GM10266 (cell line): ENCODE measurements around the gene SMARCC1.
"Not testable (repeated sequence)": the region's sequence is repeated elsewhere in the genome, so short reads cannot be mapped to it uniquely, and the experiment has no call there.

Source experiments
- DNase-seq: peaks from one replicate; pipeline ENCODE4 v3.0.0; 2012; ENCODE audit errors: extremely low spot score
- TF ChIP-seq, protein P1 (sequence below): IDR thresholded peaks from 2 replicates; pipeline ENCODE4 v1.5.1; 2012; ENCODE audit warnings: mild to moderate bottlenecking, low read depth; ENCODE audit not compliant: control insufficient read depth, insufficient read depth; ENCODE audit errors: missing control alignments

The SMARCC1 gene

DNA sequence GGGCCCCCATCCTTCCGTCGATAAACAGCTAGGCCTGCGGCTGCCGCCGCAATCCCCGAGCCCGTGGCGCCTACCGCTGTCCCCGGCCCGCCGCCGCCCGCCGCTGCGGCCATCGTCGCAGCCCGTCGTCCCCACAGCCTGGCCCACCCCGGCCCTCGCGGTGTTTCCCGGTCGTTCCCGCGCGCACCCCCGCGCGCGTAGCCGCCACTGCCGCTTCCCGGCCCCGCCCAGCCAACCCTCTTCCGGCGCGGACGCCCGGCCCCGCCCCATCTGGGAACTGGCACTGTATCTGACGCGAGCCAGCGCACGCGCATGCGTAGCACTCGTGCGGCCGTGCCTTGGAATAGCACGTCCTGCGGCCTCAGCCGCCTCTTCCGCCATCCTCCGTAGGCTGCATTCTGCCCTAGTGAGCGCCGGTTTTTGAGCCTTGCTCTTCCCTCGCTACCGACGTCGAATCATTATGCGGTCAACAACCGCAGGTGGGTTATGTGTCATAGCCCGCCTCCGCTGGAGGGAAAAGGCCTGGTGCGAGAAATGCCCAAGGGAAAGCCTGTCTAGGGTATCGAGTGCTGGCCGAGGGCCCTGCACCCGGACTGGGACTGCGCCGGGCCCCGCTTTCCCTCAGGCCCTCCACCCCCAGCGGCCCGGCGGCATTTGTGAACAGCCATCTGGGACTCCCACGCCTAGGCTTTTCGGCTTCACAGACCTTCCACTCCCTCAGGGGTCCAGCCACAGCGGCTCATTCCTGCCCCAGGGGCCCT is at the start of gene SMARCC1:
TSS of gene SMARCC1 (minus strand) at position 209 of the 761 bp plus-strand sequence. CDS start at position 113, 96 bp downstream.
- TF ChIP-seq, protein P1, sequence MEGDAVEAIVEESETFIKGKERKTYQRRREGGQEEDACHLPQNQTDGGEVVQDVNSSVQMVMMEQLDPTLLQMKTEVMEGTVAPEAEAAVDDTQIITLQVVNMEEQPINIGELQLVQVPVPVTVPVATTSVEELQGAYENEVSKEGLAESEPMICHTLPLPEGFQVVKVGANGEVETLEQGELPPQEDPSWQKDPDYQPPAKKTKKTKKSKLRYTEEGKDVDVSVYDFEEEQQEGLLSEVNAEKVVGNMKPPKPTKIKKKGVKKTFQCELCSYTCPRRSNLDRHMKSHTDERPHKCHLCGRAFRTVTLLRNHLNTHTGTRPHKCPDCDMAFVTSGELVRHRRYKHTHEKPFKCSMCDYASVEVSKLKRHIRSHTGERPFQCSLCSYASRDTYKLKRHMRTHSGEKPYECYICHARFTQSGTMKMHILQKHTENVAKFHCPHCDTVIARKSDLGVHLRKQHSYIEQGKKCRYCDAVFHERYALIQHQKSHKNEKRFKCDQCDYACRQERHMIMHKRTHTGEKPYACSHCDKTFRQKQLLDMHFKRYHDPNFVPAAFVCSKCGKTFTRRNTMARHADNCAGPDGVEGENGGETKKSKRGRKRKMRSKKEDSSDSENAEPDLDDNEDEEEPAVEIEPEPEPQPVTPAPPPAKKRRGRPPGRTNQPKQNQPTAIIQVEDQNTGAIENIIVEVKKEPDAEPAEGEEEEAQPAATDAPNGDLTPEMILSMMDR = no peak
- DNase-seq = peak; percentile 98

DNA sequence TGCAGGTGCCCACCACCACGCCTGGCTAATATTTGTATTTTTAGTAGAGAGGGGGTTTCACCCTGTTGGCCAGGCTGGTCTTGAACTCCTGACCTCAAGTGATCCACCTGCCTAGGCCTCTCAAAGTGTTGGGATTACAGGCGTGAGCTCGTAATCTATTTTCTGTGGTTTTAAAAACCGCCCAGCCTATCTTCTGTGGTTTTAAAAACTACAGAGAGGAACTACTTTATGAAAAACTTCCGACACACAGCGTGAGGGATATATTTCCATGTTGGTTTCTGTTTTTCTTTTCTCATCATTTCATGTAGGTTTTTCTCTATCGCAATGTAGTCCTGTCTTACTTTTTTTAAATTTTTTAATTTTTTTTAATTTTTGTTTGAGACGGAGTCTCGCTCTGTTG is 47.8 kb upstream of the SMARCC1 start:
- not testable (repeated sequence) for DNase-seq

DNA sequence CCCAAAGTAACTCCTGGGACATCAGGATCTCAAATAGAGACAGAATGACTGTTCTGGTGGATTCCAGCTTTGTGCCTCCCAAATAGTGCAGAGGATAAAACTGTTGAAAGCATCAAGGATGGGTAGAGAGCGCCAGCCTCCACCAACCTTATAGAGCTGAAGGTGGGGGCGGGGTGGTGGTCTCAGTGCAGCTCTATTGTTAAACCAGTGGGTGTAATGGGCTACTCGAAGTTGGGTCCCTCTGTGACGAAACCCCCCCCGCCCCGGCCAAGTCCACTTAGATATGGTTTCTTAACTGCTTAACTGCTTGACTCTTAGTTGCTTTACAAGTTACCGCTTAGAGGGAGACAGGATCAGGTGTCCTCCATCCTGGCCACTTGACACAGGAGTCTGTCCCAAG is 43.9 kb upstream of the SMARCC1 start:
- no peak for DNase-seq
- TF ChIP-seq, protein P1 = no peak

DNA sequence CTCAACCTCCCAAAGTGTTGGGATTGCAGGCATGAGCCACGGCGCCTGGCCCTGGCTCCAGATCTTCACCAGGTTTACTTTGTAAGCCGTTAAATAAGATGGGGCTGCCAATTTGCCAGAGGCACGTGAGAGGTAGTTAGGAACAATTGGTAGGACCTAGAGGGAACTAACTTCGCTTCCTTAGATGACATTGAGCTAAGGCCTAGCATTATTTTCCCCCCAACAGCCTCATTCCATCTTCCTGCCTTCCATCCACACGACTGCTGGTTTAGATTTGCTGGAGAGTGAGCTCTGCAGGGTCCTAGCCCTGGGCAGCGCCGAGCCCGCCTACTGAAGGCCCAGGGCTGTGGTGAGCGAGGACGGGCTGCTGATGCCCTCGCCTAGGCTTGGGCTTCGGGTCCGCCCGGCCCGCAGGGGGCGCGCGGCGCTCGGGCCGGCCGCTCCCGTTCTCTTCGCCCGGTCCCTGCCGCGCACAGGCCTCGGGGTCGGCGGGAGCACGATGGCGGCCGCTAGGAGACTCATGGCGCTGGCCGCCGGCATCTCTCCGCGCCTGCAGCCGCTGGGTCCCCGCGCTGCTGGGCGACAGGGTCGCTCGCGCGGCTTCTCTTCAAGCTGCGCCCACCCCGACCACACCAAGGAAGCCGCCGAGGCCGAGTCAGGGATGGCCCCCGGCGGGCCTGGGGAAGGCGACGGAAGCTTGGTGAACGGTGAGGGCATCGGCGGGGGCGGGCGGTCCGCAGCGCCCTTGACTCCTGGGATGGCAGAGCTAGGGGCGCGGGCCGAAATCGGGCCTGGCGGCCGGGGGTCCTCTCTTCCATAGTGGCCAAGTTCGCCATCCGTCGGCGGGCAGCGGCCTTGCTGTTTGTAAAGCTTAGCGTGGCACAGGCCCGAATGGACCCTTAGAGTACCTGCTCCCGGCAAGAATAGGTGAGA is 43.1 kb upstream of the SMARCC1 start:
- DNase-seq = peak; percentile 95
- TF ChIP-seq, protein P1 = peak; percentile 94

DNA sequence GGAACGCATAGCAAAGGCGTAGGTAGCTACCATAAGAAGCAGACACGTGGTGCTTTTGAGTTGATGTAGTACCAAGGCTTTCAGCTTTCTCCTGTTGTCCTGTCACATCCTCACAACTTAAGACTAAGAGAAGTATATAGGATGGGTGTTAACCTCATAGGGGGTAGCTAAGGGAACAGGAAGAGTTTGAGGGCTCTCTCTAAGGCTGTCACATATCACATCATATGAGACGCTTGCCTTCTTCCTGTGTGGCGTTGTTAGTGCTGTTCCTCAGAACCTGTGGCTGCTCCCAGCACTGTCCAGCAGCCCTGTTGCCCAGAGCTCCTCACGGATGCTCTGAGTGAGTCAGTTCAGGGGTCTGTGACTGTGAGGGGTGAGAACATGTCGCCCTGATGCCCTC is 35.9 kb upstream of the SMARCC1 start:
- TF ChIP-seq, protein P1 = no peak
- no peak for DNase-seq

DNA sequence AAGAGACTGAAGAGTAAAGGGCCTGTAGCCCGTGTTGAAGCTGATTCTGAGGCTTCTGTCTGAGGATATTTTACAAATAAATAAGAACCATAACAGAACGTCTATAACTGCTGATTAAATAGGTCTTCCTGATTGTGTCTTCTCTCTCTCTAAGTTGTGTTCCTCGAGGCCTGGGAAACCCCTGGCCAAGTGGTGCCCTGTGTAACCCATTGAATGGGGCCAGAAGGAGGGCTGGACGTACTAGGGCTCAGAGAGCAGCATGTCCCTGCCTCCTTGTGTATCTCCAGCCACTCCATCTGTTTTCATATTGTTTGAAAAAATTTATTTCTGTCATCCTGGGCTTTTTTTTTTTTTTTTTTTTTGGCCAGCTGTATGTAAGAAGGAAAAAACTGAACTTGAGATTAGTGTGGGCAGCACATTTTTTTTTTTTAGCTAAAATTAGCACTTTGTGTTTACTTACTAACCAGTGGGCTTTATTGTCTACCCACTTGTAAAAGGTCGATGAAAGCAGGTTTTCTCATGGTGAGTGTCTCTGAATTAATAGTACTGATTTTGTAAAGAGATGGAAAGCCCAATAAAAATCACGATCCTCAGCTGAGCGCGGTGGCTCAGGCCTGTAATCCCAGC is 32.0 kb upstream of the SMARCC1 start:
- DNase-seq = no peak
- TF ChIP-seq, protein P1 = no peak

DNA sequence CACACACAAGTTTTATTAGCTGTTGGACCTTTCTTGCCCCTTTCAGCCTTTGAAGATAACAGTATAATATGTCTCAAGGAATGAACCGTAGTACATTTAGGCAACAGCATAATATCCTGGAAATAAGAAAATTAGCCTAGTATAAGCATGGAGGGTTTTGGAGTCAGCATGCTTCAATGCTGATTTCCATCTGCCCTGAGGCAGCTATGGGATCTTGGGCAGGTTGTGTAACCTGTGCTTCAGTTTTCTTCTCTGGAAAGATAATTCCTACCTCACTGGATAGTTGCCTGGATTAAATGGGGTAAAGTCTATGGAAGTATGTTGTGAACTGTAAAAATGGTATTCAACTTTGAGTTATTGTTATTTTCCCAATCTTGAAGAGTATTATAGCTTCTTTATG is 22.9 kb upstream of the SMARCC1 start:
- TF ChIP-seq, protein P1 = no peak
- no peak for DNase-seq
